Muscle of leg (tissue), 11 donors: ENCODE results near the gene GNE. TPM values are rescaled to one million over a fixed set of nuclear protein-coding genes. Genes with fewer than 3 reads are reported as not detected.
"Not testable (repeated sequence)": the region's sequence is repeated elsewhere in the genome, so short reads cannot be mapped to it uniquely, and the experiment has no call there.

Source experiments
- DNase-seq: peaks from one replicate; pipeline ENCODE4 v3.0.0; 2013
- H3K27ac ChIP-seq: one replicate; pipeline ENCODE4 v1.5.1; 2013; ENCODE audit warnings: mild to moderate bottlenecking, low read length, control low read depth
- H3K27me3 ChIP-seq: one replicate; pipeline ENCODE4 v1.6.1; 2013; ENCODE audit warnings: low read length; ENCODE audit not compliant: control insufficient read depth, insufficient read depth
- H3K36me3 ChIP-seq: one replicate; pipeline ENCODE4 v1.6.1; 2013; ENCODE audit warnings: low read length; ENCODE audit not compliant: control insufficient read depth, insufficient read depth
- H3K4me1 ChIP-seq: one replicate; pipeline ENCODE4 v1.6.1; 2013; ENCODE audit warnings: low read length; ENCODE audit not compliant: control insufficient read depth, insufficient read depth
- H3K4me3 ChIP-seq: one replicate; pipeline ENCODE4 v1.5.1; 2013; ENCODE audit warnings: low read length, control low read depth
- H3K9me3 ChIP-seq: replicated peaks from 2 replicates; pipeline ENCODE4 v1.6.1; 2013; ENCODE audit warnings: low read depth, low read length; ENCODE audit not compliant: control insufficient read depth
- WGBS: methylation state at CpG from one replicate; pipeline ENCODE4 v1.1.5; 2013; ENCODE audit warnings: missing lambda C conversion rate; ENCODE audit not compliant: insufficient coverage; 5-methylcytosine and 5-hydroxymethylcytosine counted together
- polyA plus RNA-seq, 8 donors: library from polyadenylated mRNA; unstranded; fragments of 120-200 nt; gene quantifications; one replicate each; pipeline versions ENCODE4 v1.2.1 to v1.2.3, GENCODE V29; 2013; ENCODE audit warnings: inconsistent platforms in 1 of 8, low replicate concordance in 1 of 8; ENCODE audit not compliant: insufficient read length in 8 of 8, insufficient read depth in 1 of 8
- total RNA-seq: library from RNA; stranded (reverse); fragments of 120-200 nt; gene quantifications from one replicate; pipeline ENCODE4 v1.2.4, GENCODE V29; 2013

Gene GNE
- total and polyA plus RNA-seq, 9 donors, result 10.4 to 17.8 (median 14.5) TPM

GRCh38 chr9:36247356-36247755, 10.9 kb downstream of the GNE start:
- no peaks in the 10 kb centered on the region for H3K9me3 ChIP-seq
- no peak for DNase-seq
- no peaks in the 10 kb centered on the region for H3K4me1 ChIP-seq
- H3K27me3 ChIP-seq, result no peaks in the 10 kb centered on the region
- H3K27ac ChIP-seq, result no peak overlapping the region
- H3K36me3 ChIP-seq, result peaks cover 26% of the 10 kb centered on the region
- H3K4me3 ChIP-seq, result no peak overlapping the region
- WGBS, result 67% methylated on average over 1 of the region's 3 CpGs

- DNase-seq, result no peak
- Histone ChIP-seq H3K27ac (no peak overlapping the region), H3K9me3 (no peaks in the 10 kb centered on the region), H3K27me3 (no peaks in the 10 kb centered on the region), H3K4me1 (no peaks in the 10 kb centered on the region), H3K36me3 (peaks cover 38% of the 10 kb centered on the region), H3K4me3 (no peak overlapping the region)
- WGBS, result 80% methylated on average over 2 of the region's 6 CpGs
These were observed 12.3 kb downstream of the GNE start for GRCh38 chr9:36245906-36246305.

- not testable (repeated sequence) for H3K27ac ChIP-seq, H3K4me3 ChIP-seq, H3K9me3 ChIP-seq, H3K4me1 ChIP-seq, DNase-seq, H3K27me3 ChIP-seq
- 100% methylated on average over 2 of the region's 3 CpGs for WGBS
- peaks cover 28% of the 10 kb centered on the region for H3K36me3 ChIP-seq
These were observed 18.6 kb downstream of the GNE start for GRCh38 chr9:36239675-36240074.

GRCh38 chr9:36239205-36239604, 19.0 kb downstream of the GNE start:
- peaks cover 28% of the 10 kb centered on the region for H3K36me3 ChIP-seq
- H3K9me3 ChIP-seq, H3K27ac ChIP-seq, H3K4me3 ChIP-seq, H3K27me3 ChIP-seq, H3K4me1 ChIP-seq, DNase-seq: not testable (repeated sequence)
- 98% methylated on average over 5 of the region's 7 CpGs for WGBS

GRCh38 chr9:36237230-36237629, 21.0 kb downstream of the GNE start:
- DNase-seq, result no peak
- WGBS, result no CpG with 5 or more reads among the region's 3 CpGs
- H3K27ac ChIP-seq, result no peak overlapping the region
- H3K36me3 ChIP-seq, result peaks cover 25% of the 10 kb centered on the region
- H3K4me1 ChIP-seq, result no peaks in the 10 kb centered on the region
- H3K27me3 ChIP-seq, result no peaks in the 10 kb centered on the region
- H3K4me3 ChIP-seq, result no peak overlapping the region
- no peaks in the 10 kb centered on the region for H3K9me3 ChIP-seq

GRCh38 chr9:36222449-36222848, 35.8 kb downstream of the GNE start:
- Histone ChIP-seq H3K36me3 (peaks cover 85% of the 10 kb centered on the region), H3K4me3 (no peak overlapping the region), H3K27me3 (no peaks in the 10 kb centered on the region), H3K27ac (no peak overlapping the region), H3K4me1 (no peaks in the 10 kb centered on the region), H3K9me3 (peaks cover 9% of the 10 kb centered on the region)
- WGBS, result no CpG with 5 or more reads among the region's 1 CpG
- DNase-seq, result no peak

GRCh38 chr9:36221667-36222066, 36.6 kb downstream of the GNE start:
- DNase-seq, result no peak
- H3K27ac ChIP-seq, result no peak overlapping the region
- no peaks in the 10 kb centered on the region for H3K27me3 ChIP-seq
- H3K36me3 ChIP-seq, result peaks cover 85% of the 10 kb centered on the region
- H3K9me3 ChIP-seq, result peaks cover 9% of the 10 kb centered on the region
- no CpG with 5 or more reads among the region's 3 CpGs for WGBS
- no peak overlapping the region for H3K4me3 ChIP-seq
- no peaks in the 10 kb centered on the region for H3K4me1 ChIP-seq

- peaks cover 8% of the 10 kb centered on the region for H3K9me3 ChIP-seq
- H3K4me3 ChIP-seq, result no peak overlapping the region
- WGBS, result 88% methylated on average over 6 of the region's 7 CpGs
- DNase-seq, result no peak
- peaks cover 2% of the 10 kb centered on the region for H3K4me1 ChIP-seq
- no peaks in the 10 kb centered on the region for H3K27me3 ChIP-seq
- H3K36me3 ChIP-seq, result peaks cover 73% of the 10 kb centered on the region
- no peak overlapping the region for H3K27ac ChIP-seq
These were observed 39.8 kb downstream of the GNE start for GRCh38 chr9:36218411-36218901.

- no peak overlapping the region for H3K4me3 ChIP-seq
- H3K9me3 ChIP-seq, result peaks cover 6% of the 10 kb centered on the region
- H3K27me3 ChIP-seq, result no peaks in the 10 kb centered on the region
- WGBS, result 100% methylated on average over 3 of the region's 5 CpGs
- no peak for DNase-seq
- H3K4me1 ChIP-seq, result peaks cover 2% of the 10 kb centered on the region
- H3K36me3 ChIP-seq, result peaks cover 73% of the 10 kb centered on the region
- H3K27ac ChIP-seq, result no peak overlapping the region
These were observed 40.2 kb downstream of the GNE start for GRCh38 chr9:36218011-36218410.

- no peak overlapping the region for H3K27ac ChIP-seq
- H3K36me3 ChIP-seq, result peaks cover 73% of the 10 kb centered on the region
- H3K4me3 ChIP-seq, result no peak overlapping the region
- 78% methylated on average over 8 of the region's 13 CpGs for WGBS
- DNase-seq, result no peak
- peaks cover 2% of the 10 kb centered on the region for H3K4me1 ChIP-seq
- H3K9me3 ChIP-seq, result peaks cover under 1% of the 10 kb centered on the region
- H3K27me3 ChIP-seq, result no peaks in the 10 kb centered on the region
These were observed 40.8 kb downstream of the GNE start for GRCh38 chr9:36217256-36217968.

- no peaks in the 10 kb centered on the region for H3K9me3 ChIP-seq
- H3K36me3 ChIP-seq, result peaks cover 71% of the 10 kb centered on the region
- DNase-seq, result peak; percentile 27
- no peak overlapping the region for H3K4me3 ChIP-seq
- H3K4me1 ChIP-seq, result peaks cover 6% of the 10 kb centered on the region
- H3K27ac ChIP-seq, result peak overlapping the region; percentile 38
- H3K27me3 ChIP-seq, result no peaks in the 10 kb centered on the region
These were observed 43.7 kb downstream of the GNE start for GRCh38 chr9:36214571-36214970.
